ENCODE results near the gene PZP. TPM values are rescaled to one million over a fixed set of nuclear protein-coding genes. Genes with fewer than 3 reads are reported as not detected.

Gene PZP
- total and polyA plus RNA-seq, 2 of the 13 experiments (the other 11 are each of a cell fraction or from before 2014, with no cell fraction given), result 0.07 to 0.89 TPM

DNA sequence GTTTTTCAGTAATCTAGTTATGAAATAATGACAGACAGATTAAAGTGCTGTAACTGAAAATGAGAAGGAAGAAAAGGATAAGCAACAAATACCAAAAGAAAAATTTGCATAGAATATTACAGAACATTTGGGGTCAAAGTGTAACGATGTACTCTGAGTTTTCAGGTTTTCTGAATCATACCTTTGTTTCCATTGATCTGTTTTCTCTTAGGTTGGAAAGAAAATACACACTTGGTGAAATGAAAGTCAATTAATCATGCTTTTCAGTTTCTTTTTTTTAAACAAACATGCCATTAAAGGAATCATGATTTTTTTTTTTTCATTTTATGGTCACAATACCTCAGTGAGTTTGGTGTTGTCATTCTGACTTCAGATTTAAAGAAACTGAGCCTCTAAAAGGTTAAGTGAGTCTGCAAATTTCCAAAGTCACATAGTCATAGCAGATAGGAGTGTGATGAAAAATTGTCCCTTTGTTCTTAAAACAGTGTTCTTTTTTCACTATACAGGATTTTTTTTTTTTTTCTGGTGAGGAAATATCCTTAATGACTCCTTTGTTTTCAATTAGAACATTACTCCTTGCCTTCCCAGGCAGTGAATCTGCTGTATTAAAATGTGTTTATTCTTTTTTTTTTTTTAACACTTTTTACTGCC, 35.9 kb upstream of the PZP start (continued):
- TF ChIP-seq NR1H2 (CRISPR knock-in tag; IDR thresholded peaks at IDR 0.05; ENCODE audit: borderline replicate concordance, low read depth) (no peak), ZNF20 (CRISPR knock-in tag; IDR thresholded peaks at IDR 0.05) (no peak), KLF16 (CRISPR knock-in tag; IDR thresholded peaks at IDR 0.05) (no peak), SRSF1 (optimal IDR thresholded peaks at IDR 0.05; ENCODE audit: low read depth, low read length) (no peak), ZC3H13 (CRISPR knock-in tag; IDR thresholded peaks at IDR 0.05) (no peak), ELF3 (CRISPR knock-in tag; IDR thresholded peaks at IDR 0.05) (peak; percentile 22; the same call in 1 of the 2 replicates), EEA1 (CRISPR knock-in tag; IDR thresholded peaks at IDR 0.05; ENCODE audit: borderline replicate concordance) (no peak), ZNF749 (CRISPR knock-in tag; IDR thresholded peaks at IDR 0.05; ENCODE audit: borderline replicate concordance) (no peak), ZMAT3 (CRISPR knock-in tag; conservative IDR thresholded peaks at IDR 0.05) (no peak), FOXA1 (IDR thresholded peaks at IDR 0.05) (no peak), FOXA1 (CRISPR knock-in tag; IDR thresholded peaks at IDR 0.05) (no peak), RXRB (CRISPR knock-in tag; IDR thresholded peaks at IDR 0.05; ENCODE audit: borderline replicate concordance) (peak; percentile 56), NR2F2 (IDR thresholded peaks at IDR 0.05; ENCODE audit: borderline replicate concordance, low read depth) (no peak), DNMT3B (CRISPR knock-in tag; conservative IDR thresholded peaks at IDR 0.05) (no peak), JUN (CRISPR knock-in tag; IDR thresholded peaks at IDR 0.05) (no peak), SMARCC2 (IDR thresholded peaks at IDR 0.05) (no peak), ZBTB38 (CRISPR knock-in tag; IDR thresholded peaks at IDR 0.05) (no peak), ZNF124 (CRISPR knock-in tag; IDR thresholded peaks at IDR 0.05) (no peak), BHLHE40 (IDR thresholded peaks at IDR 0.05; ENCODE audit: low read length) (no peak), MZF1 (CRISPR knock-in tag; IDR thresholded peaks at IDR 0.05; ENCODE audit: borderline replicate concordance) (no peak), NCOR1 (IDR thresholded peaks at IDR 0.05; ENCODE audit: borderline replicate concordance, low read length) (peak; percentile 68; the same call in 1 of the 2 replicates), ARNT (IDR thresholded peaks at IDR 0.05) (no peak), ASH2L (IDR thresholded peaks at IDR 0.05; ENCODE audit: insufficient read length, low read depth, low read length) (peak; percentile 21), HMGA1 (CRISPR knock-in tag; conservative IDR thresholded peaks at IDR 0.05) (no peak)
- TF ChIP-seq, protein P1, sequence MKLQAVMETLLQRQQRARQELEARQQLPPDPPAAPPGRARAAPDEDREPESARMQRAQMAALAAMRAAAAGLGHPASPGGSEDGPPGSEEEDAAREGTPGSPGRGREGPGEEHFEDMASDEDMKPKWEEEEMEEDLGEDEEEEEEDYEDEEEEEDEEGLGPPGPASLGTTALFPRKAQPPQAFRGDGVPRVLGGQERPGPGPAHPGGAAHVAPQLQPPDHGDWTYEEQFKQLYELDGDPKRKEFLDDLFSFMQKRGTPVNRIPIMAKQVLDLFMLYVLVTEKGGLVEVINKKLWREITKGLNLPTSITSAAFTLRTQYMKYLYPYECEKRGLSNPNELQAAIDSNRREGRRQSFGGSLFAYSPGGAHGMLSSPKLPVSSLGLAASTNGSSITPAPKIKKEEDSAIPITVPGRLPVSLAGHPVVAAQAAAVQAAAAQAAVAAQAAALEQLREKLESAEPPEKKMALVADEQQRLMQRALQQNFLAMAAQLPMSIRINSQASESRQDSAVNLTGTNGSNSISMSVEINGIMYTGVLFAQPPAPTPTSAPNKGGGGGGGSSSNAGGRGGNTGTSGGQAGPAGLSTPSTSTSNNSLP (IDR thresholded peaks at IDR 0.05; ENCODE audit: low read depth, low read length), result no peak
- TF ChIP-seq, protein P2, sequence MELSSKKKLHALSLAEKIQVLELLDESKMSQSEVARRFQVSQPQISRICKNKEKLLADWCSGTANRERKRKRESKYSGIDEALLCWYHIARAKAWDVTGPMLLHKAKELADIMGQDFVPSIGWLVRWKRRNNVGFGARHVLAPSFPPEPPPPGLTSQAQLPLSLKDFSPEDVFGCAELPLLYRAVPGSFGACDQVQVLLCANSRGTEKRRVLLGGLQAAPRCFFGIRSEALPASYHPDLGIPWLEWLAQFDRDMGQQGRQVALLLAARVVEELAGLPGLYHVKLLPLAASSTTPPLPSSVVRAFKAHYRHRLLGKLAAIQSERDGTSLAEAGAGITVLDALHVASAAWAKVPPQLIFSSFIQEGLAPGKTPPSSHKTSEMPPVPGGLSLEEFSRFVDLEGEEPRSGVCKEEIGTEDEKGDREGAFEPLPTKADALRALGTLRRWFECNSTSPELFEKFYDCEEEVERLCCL (CRISPR knock-in tag; IDR thresholded peaks at IDR 0.05; ENCODE audit: borderline replicate concordance), result no peak
- TF ChIP-seq, protein P3, sequence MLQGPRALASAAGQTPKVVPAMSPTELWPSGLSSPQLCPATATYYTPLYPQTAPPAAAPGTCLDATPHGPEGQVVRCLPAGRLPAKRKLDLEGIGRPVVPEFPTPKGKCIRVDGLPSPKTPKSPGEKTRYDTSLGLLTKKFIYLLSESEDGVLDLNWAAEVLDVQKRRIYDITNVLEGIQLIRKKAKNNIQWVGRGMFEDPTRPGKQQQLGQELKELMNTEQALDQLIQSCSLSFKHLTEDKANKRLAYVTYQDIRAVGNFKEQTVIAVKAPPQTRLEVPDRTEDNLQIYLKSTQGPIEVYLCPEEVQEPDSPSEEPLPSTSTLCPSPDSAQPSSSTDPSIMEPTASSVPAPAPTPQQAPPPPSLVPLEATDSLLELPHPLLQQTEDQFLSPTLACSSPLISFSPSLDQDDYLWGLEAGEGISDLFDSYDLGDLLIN (CRISPR knock-in tag; IDR thresholded peaks at IDR 0.05; ENCODE audit: borderline replicate concordance), result no peak
- TF ChIP-seq, protein P4, sequence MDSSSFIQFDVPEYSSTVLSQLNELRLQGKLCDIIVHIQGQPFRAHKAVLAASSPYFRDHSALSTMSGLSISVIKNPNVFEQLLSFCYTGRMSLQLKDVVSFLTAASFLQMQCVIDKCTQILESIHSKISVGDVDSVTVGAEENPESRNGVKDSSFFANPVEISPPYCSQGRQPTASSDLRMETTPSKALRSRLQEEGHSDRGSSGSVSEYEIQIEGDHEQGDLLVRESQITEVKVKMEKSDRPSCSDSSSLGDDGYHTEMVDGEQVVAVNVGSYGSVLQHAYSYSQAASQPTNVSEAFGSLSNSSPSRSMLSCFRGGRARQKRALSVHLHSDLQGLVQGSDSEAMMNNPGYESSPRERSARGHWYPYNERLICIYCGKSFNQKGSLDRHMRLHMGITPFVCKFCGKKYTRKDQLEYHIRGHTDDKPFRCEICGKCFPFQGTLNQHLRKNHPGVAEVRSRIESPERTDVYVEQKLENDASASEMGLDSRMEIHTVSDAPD (CRISPR knock-in tag; IDR thresholded peaks at IDR 0.05), result no peak
